HepG2 (cell line): ENCODE measurements around the gene PYGB. TPM values are rescaled to one million over a fixed set of nuclear protein-coding genes. Genes with fewer than 3 reads are reported as not detected.
A peak's percentile ranks its signal among the peaks of the same experiment; 100 is the strongest.

Experiments used
- ARHGAP35 ChIP-seq: sonication (generic); formaldehyde crosslinking; IDR thresholded peaks from 2 replicates; pipeline ENCODE4 v1.9.0; 2022; ENCODE audit warnings: mild to moderate bottlenecking, inconsistent platforms, moderate library complexity, missing genetic modification reagents, borderline replicate concordance
- ATF6 ChIP-seq: sonication (generic); formaldehyde crosslinking; conservative IDR thresholded peaks from 2 replicates; pipeline ENCODE4 v1.4.0; 2020; ENCODE audit warnings: missing genetic modification reagents
- BORCS8-MEF2B ChIP-seq: sonication (generic); formaldehyde crosslinking; IDR thresholded peaks from 2 replicates; pipeline ENCODE4 v1.8.0; 2022; ENCODE audit warnings: mild to moderate bottlenecking, missing genetic modification reagents
- CENPT ChIP-seq: sonication (generic); formaldehyde crosslinking; IDR thresholded peaks from 2 replicates; pipeline ENCODE4 v1.8.0; 2022; ENCODE audit warnings: low read depth, mild to moderate bottlenecking, moderate library complexity, missing genetic modification reagents
- HDAC2 ChIP-seq: sonication (generic); formaldehyde crosslinking; IDR thresholded peaks from 2 replicates; pipeline ENCODE4 v1.4.0; 2020; ENCODE audit warnings: missing genetic modification reagents
- MAX ChIP-seq: IDR thresholded peaks from 2 replicates; pipeline ENCODE4 v1.6.1; 2012; ENCODE audit warnings: inconsistent platforms
- SIX1 ChIP-seq: sonication (generic); formaldehyde crosslinking; IDR thresholded peaks from 2 replicates; pipeline ENCODE4 v1.4.0; 2020; ENCODE audit warnings: missing genetic modification reagents, borderline replicate concordance
- TSC22D2 ChIP-seq: sonication (generic); formaldehyde crosslinking; IDR thresholded peaks from 2 replicates; pipeline ENCODE4 v1.5.1; 2020; ENCODE audit warnings: missing genetic modification reagents, mild to moderate bottlenecking, borderline replicate concordance
- ZBED4 ChIP-seq: sonication (generic); formaldehyde crosslinking; IDR thresholded peaks from 2 replicates; pipeline ENCODE4 v1.4.0; 2020; ENCODE audit warnings: missing genetic modification reagents, borderline replicate concordance
- ZNF329 ChIP-seq: sonication (generic); formaldehyde crosslinking; IDR thresholded peaks from 2 replicates; pipeline ENCODE4 v1.9.0; 2021; ENCODE audit warnings: low read depth, mild to moderate bottlenecking, missing genetic modification reagents
- ZNF407 ChIP-seq: sonication (generic); formaldehyde crosslinking; IDR thresholded peaks from one replicate; pipeline ENCODE4 v1.5.1; 2020; ENCODE audit warnings: mild to moderate bottlenecking, missing genetic modification reagents; ENCODE audit errors: not compliant biosample characterization
- ZNF501 ChIP-seq: sonication (generic); formaldehyde crosslinking; IDR thresholded peaks from 2 replicates; pipeline ENCODE4 v1.5.1; 2020; ENCODE audit warnings: mild to moderate bottlenecking, moderate library complexity, missing genetic modification reagents
- ZNF547 ChIP-seq: sonication (generic); formaldehyde crosslinking; IDR thresholded peaks from 2 replicates; pipeline ENCODE4 v1.5.1; 2020; ENCODE audit warnings: mild to moderate bottlenecking, missing genetic modification reagents
- ZNF556 ChIP-seq: sonication (generic); formaldehyde crosslinking; IDR thresholded peaks from 2 replicates; pipeline ENCODE4 v1.4.0; 2020; ENCODE audit warnings: mild to moderate bottlenecking, missing genetic modification reagents, borderline replicate concordance
- ZNF562 ChIP-seq: sonication (generic); formaldehyde crosslinking; IDR thresholded peaks from 2 replicates; pipeline ENCODE4 v1.8.0; 2022; ENCODE audit warnings: missing genetic modification reagents, borderline replicate concordance
- polyA plus RNA-seq, 8 experiments: library from polyadenylated mRNA; depleted of rRNA in 3 of 8; stranded (reverse) in 7 of 8; unstranded in 1 of 8; fragments of >200 nt; fragmentation: Illumina TruSeq in 4 of 8; extraction: Trizol in 4 of 8; gene quantifications; 2 replicates each; pipeline versions ENCODE4 v1.2.1 to v1.2.3, GENCODE V29; 2011 to 2016; ENCODE audit warnings: low read depth in 4 of 8, missing spikeins in 1 of 8, mixed read lengths in 1 of 8; ENCODE audit not compliant: insufficient read depth in 1 of 8
- total RNA-seq, 5 experiments: library from RNA; depleted of rRNA; stranded (reverse); fragments of >200 nt; fragmentation: Illumina TruSeq; extraction: Trizol; gene quantifications; 2 replicates each; pipeline ENCODE4 v1.2.3, GENCODE V29; 2016; ENCODE audit warnings: low read depth in 1 of 5

Gene PYGB
- total and polyA plus RNA-seq, 2 of the 13 experiments (the other 11 are each of a cell fraction or from before 2014, with no cell fraction given): 24.2 to 86.3 TPM

GRCh38 chr20:25227317-25227831, 20.5 kb upstream of the PYGB start (continued):
- no peak for TF ChIP-seq ZNF407 (CRISPR knock-in tag)
- TF ChIP-seq ZNF501 (CRISPR knock-in tag): 0 out of 2 replicates have a peak, but pooled peaks have one; percentile 1
- TF ChIP-seq CENPT: no peak
- TF ChIP-seq SIX1 (CRISPR knock-in tag): peak; percentile 52; the same call in 1 of the 2 replicates
- TF ChIP-seq MAX: peak; percentile 33
- peak; percentile 5; the same call in 1 of the 2 replicates for TF ChIP-seq BORCS8-MEF2B (CRISPR knock-in tag)
- TF ChIP-seq HDAC2 (CRISPR knock-in tag): no peak
- TF ChIP-seq ZNF562 (CRISPR knock-in tag): no peak
- TF ChIP-seq ZBED4 (CRISPR knock-in tag): no peak
- TF ChIP-seq ARHGAP35 (CRISPR knock-in tag): no peak
- TF ChIP-seq ZNF547 (CRISPR knock-in tag): no peak
- TF ChIP-seq ATF6 (CRISPR knock-in tag): no peak
- TF ChIP-seq TSC22D2: no peak
- no peak; the same call in 1 of the 2 replicates for TF ChIP-seq ZNF556 (CRISPR knock-in tag)
- TF ChIP-seq ZNF329 (CRISPR knock-in tag): no peak
